Upper lobe of left lung (tissue), 4 donors: Measurements from ENCODE around the gene TOMM20.

ENCODE experiments used
- EP300 ChIP-seq, 4 donors: sonication (generic); formaldehyde crosslinking; IDR thresholded peaks; one replicate each; pipeline ENCODE4 v1.5.1; 2017; ENCODE audit warnings: antibody characterized with exemption in 4 of 4, control low read depth in 2 of 4
- POLR2AphosphoS5 ChIP-seq, 2 donors: sonication (generic); formaldehyde crosslinking; IDR thresholded peaks; one replicate each; pipeline ENCODE4 v1.5.1; 2017; ENCODE audit warnings: antibody characterized with exemption in 2 of 2
- TF ChIP-seq, protein P1 (sequence below), 6 experiments: fragments of 450-650 bp in 4 of 6; fragments of 200-600 bp in 2 of 6; sonication (generic) in 2 of 6; IDR thresholded peaks; one replicate each; pipeline ENCODE4 v1.5.1; 2016 to 2019; ENCODE audit warnings: antibody characterized with exemption in 6 of 6

DNA sequence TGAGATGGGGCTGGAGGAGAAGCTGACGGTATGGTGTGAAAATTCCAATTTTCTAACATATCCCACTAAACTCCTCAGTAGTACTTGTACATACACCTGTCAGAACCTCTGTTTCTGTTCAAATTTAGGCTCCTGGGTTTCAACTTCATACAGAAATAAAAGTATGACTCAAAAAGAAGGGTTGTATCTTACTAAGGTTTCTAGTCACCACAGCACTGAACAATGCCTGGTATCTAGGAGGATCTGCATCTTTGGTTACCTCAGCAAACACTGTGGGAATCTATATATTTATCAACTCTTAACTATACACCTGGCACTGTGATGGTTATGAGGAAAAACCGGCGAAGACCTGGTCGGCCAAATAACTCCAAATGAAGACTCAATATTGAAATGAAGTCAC lies 18.6 kb upstream of the TOMM20 start:
- TF ChIP-seq, protein P1, sequence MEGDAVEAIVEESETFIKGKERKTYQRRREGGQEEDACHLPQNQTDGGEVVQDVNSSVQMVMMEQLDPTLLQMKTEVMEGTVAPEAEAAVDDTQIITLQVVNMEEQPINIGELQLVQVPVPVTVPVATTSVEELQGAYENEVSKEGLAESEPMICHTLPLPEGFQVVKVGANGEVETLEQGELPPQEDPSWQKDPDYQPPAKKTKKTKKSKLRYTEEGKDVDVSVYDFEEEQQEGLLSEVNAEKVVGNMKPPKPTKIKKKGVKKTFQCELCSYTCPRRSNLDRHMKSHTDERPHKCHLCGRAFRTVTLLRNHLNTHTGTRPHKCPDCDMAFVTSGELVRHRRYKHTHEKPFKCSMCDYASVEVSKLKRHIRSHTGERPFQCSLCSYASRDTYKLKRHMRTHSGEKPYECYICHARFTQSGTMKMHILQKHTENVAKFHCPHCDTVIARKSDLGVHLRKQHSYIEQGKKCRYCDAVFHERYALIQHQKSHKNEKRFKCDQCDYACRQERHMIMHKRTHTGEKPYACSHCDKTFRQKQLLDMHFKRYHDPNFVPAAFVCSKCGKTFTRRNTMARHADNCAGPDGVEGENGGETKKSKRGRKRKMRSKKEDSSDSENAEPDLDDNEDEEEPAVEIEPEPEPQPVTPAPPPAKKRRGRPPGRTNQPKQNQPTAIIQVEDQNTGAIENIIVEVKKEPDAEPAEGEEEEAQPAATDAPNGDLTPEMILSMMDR (IDR thresholded peaks at IDR 0.05), result no peak
- TF ChIP-seq EP300 (IDR thresholded peaks at IDR 0.05), result no peak
- no peak for TF ChIP-seq POLR2AphosphoS5 (IDR thresholded peaks at IDR 0.05)
